A172 (cell line): ENCODE measurements around the gene METTL9. TPM values are rescaled to one million over a fixed set of nuclear protein-coding genes. Genes with fewer than 3 reads are reported as not detected.
"Not testable (repeated sequence)": the region's sequence is repeated elsewhere in the genome, so short reads cannot be mapped to it uniquely, and the experiment has no call there.

ENCODE experiments used
- DNase-seq: peaks from one replicate; pipeline ENCODE4 v3.0.0-alpha.2; 2015; ENCODE audit warnings: low spot score
- total RNA-seq: library from RNA; depleted of rRNA; stranded (reverse); fragments of >200 nt; shearing (Covaris generic); gene quantifications from 2 replicates; pipeline ENCODE4 v1.2.3, GENCODE V29; 2014

METTL9 gene
- total RNA-seq, 1 experiment from 2014 or later: 120 TPM

DNA sequence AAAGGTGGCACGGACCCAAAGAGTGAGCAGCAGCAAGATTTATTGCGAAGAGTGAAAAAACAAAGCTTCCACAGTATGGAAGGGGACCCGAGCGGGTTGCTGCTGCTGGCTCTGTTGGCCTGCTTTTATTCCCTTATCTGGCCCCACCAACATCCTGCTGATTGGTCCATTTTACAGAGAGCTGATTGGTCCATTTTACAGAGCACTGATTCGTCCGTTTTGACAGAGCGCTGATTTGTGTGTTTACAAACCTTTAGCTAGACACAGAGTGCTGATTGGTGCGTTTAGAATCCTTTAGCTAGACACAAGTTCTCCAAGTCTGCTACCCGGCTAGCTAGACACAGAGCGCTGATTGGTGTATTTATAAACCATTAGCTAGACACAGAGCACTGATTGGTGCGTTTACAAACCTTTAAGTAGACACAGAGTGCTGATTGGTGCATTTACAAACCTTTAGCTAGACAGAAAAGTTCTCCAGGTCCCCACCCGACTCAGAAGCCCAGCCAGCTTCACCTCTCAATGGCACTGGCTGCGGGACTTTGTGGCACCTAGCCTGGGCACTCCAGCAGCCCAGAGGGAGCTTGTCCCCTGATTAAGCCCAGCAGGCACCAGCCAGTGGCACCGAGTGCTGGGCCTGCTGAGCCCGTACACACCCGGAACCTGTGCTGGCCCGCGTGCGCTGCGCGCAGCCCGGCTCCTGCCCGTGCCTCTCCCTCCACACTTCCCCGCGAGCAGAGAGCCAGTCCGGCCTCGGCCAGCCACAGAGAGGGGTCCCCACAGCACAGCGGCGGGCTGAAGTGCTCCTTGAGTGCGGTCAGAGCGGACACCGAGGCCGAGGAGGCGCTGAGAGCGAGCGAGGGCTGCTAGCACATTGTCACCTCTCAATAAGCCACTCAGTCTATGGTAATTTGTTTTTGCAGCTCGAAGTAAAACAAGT lies 37.9 kb downstream of the METTL9 start:
- DNase-seq: no peak

DNA sequence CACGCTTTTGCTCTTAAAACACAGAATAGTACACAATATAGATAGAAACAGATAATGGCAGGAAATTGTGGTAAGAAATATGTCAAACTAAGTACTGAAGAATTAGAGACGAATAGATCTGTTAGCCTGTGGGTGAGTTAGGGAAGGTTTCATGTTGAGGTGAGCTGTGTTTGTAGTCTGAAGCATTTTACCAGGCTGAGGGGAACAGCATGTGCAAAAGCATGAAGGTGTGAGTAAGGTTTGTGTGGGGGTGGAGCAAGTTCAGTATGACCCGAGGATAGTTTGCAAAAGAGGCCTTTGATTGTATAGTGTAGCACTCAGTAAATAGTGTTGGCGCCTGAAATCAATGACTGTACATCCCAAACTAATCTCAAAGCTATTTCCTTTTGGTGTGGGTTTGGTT lies 39.2 kb downstream of the METTL9 start:
- no peak for DNase-seq

DNA sequence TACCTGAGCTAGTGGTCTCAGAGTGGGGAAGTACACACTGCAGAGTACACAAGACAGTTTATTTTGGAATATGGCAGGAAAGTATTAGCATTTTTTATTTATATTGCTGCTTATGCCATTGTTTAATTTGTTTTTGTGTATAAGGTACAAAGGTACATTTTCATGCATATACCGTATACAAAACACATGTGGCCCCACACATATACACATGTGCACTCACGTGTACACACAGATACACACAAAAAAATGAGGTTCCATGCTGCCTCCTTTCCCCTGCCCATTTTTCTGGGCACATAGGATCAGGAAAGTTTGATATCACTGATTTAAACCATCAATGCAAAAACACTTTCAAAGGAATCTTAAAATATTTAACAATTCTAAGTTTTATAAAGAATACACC lies 40.1 kb downstream of the METTL9 start:
- no peak for DNase-seq

DNA sequence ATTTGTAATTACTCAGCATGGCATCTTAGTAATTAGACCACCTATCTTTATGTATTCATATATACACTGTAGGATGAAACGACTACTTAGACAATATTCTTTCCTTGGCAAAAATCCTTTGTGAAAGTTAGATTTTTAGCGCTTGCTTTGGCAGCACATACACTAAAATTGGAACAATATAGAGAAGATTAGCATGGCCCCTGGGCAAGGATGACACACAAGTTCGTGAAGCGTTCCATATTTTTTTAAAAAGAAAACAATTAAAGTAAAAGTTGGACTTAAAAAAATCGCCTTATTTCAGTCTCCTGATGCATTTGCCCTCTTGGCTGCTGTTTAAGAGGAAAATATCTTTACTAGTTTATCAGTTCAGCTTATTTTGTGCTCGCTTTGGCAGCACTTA lies 42.5 kb downstream of the METTL9 start:
- DNase-seq: no peak

DNA sequence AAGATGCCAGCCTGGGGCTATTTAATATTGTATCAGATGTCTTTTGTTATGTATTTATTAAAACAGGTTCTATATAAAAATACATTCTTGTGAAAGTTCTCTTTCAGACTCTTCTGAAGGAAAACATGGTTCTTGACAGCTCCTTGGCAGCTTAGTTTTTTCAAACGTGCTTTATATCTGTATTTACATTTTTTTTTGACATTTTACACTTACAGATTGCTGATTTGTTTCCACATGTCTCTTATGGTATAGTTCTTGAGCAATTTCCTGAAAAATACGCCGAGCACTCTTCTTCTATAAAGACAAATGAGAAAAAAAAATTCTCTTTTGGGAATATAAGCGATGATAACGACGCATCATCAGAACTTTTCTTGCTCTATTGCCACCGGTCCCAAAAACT lies 43.5 kb downstream of the METTL9 start:
- no peak for DNase-seq

DNA sequence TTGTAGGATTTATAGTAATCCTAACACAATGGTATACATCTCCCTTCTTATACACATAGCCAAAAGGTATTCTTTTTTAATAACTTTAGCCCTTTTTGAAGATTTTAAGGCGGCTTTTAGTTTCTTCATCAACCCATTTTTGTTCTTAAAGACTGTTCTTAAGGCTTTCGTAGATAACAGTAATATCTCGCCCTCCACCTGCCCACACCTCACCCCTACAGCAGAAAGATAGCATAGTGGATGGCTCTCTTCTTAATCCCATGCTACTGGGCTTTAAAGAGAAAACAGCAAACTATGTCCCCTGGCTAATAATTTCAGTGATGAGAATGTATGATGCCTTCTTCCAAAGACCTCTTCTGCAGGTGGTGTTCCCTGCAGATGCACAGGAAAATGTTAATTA lies 44.4 kb downstream of the METTL9 start:
- DNase-seq: no peak

DNA sequence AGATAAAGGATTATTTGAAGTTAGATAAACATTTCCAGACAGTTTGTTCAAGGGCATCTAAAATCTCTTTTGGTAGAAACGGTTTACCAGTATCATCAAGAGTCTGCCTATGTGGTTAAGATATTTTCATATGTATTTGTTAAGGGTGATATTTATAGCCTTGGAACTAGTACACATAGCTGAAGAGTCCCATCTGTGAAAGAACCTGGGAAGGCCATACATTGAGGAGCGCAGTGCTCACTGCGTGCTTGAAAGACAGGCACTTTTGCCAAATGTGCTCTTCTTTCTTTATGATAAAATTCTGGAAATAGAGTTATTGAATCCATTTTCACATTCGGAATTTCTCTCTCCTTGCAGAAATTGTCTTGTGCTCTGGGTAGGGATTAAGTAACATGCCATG lies 45.3 kb downstream of the METTL9 start:
- DNase-seq: no peak

DNA sequence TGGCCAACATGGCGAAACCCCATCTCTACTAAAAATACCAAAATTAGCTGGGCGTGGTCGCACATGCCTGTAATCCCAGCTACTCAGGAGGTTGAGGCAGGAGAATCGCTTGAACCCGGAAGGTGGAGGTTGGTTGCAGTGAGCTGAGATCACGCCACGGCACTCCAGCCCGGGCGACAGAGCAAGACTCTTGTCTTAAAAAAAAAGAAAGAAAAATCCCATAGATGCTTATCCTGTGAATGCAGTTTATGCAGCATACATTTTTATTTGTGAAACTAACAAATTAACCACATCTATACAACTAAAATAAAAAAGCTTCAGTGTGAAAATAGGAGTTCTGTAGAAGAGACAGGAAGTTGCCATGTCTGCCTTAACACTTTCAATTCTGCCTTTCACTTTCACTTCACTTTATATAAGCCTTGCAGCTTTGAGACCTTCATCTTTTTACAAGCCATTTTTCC lies 45.9 kb downstream of the METTL9 start:
- no peak for DNase-seq

DNA sequence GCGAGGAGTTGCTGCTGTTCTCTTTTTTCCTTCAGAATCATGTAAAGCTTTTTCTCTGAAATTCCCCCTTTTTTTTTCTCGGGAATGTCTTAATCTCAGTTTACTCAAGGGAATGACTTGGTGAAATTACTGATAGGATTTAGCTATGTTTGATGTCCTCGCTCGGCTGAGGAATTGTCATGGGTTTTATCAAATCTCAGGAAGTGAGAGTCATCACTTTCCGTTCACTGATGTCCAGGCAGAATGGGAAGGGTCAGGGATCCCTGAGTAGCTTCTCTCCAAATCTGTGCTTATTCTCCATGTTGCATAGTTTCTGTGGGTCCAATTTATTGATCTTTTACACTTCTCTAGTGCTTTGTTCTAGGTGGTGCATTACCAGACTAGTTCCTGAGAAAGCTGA lies 46.7 kb downstream of the METTL9 start:
- DNase-seq: no peak

DNA sequence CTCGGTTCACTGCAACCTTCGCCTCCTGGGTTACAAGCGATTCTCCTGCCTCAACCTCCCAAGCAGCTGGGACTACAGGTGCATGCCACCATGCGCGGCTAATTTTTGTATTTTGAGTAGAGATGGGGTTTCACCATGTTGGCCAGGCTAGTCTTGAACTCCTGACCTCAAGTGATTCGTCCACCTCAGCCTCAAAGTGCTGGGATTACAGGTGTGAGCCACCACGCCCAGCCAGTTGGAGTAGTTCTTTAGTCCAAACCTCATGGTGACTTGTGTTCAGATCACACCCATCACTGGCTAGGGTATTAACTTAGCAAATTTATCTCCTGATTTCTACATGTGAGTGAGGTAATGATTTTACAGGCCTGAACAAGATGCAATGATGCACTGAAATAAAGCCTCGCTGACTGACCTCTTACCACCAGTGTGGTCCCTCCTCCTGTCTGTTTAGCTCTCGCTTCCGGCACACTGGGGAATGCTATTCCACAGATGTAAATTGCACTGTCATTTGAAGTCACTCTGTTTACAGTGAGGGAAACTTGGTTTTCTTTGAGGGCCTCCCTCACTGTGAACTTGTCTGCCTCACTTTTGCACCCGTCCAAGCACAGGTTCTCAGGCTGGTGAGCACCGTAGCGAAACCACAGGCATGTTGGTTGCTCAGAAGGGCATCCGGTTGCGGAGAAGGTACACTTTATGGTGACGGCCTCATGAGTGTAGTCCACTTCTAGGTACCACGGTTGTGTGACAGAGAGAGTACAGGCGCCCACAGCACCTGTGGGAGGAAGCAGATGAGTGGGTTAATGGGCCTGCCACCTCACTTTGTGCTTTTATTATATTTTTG lies 47.6 kb downstream of the METTL9 start:
- DNase-seq: no peak

DNA sequence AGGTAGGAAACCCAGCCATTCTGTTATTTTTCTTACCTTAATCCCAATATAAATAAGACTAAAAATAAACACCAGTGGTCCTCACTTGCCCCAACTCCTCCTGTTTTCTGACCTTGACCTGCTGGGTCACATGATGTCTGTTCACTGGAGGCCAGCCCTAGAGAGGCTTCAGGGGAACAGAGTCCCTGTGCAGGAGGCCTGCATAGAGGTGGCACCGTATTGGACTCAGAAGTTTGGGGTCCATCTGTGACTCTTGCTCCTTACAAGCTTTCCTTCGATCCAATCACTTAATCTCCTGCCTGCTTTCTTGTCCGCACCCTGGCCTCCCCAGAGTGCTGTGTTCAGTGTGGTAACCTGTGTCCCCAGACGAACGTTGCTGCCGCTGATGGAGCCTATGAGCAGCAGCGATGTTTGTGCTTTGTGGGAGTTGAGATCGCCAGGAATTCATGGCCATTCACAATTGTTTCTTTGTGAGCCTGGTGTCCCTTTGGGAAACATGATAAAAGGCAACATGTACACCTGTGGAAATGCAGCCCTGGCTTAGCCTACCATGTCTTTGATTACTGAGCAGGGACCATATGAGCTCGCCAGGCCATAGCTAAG lies 48.3 kb downstream of the METTL9 start:
- no peak for DNase-seq

DNA sequence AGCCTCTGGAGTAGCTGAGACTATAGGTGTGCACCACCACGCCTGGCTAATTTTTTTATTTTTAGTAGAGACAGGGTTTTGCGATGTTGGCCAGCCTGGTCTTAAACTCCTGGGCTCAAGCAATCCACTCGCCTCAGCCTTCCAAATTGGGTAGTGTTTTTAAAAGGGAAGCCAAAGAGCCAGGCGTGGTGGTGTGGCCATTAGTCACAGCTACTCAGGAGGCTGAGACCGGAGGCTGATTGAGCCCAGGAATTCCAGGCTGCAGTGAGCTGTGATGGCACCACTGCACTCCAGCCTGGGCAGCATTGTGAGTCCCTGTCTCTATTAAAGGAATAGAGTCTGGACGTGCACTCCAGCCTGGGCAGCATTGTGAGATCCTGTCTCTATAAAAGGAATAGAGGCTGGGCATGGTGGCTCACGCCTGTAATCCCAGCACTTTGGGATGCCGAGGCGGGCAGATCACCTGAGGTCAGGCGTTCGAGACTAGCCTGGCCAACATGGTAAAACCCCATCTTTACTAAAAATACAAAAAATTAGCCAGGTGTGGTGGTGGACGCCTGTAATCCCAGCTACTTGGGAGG lies 50.5 kb downstream of the METTL9 start:
- DNase-seq: not testable (repeated sequence)

DNA sequence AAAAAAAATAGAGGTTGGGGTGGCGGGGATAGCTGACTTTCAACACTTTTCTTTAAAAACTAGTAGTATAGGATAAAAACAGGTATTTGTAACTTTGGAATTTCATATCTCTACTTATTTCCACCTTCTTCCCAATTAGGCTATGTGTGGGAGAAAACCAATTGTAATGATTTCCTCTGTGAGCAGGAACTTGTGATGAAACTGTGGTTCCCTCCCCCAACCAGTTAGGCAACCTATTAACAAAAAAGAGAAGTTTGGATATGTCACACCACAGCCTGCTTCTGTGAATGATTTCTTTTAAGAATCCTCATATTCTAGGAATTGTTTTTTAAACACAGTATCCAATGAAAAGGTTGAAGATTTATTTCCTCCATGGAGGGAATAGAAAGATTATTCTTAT lies 51.1 kb downstream of the METTL9 start:
- DNase-seq: no peak

DNA sequence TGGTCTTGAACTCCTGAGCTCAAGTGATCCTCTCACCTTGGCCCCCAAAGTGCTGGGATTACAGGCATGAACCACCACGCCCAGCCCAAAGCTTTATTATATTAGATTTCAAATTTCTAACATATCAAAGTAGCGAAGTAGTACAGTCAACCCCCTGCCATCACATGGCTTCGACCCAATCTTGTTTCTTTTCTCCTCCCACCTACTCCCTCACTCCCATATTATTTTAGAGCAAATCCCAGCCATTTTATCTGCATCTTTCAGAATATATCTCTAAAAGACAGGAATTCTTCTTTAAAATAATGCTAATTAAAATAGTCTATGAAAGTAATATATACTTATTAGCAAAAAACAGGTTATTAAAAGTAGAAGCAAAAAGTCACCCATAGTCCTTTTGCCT lies 52.1 kb downstream of the METTL9 start:
- DNase-seq: no peak

DNA sequence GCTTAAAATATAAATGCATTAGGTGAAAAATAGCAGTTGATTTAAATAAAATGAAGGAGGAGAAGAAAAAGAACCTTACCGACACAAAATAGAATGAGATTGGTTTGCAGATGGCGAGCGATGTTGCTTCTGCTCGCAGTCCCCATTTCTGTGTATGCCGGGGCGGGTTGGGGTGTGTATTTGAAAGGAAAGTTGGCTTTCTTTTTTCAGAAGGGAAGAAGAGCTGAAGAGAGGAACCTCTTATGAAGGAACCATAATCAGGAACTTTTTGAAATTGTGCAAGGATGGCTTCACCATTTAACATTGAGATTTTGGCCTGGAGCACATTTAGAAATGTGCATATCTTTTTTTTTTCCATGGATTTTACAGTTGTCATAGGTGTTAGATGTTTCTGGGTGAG lies 53.1 kb downstream of the METTL9 start, which contains the start of gene IGSF6:
Gene IGSF6, minus strand, starts transcription at position 156 of the 400 bp plus-strand sequence. Its CDS starts 10 bp downstream, at position 146.
- no peak for DNase-seq

DNA sequence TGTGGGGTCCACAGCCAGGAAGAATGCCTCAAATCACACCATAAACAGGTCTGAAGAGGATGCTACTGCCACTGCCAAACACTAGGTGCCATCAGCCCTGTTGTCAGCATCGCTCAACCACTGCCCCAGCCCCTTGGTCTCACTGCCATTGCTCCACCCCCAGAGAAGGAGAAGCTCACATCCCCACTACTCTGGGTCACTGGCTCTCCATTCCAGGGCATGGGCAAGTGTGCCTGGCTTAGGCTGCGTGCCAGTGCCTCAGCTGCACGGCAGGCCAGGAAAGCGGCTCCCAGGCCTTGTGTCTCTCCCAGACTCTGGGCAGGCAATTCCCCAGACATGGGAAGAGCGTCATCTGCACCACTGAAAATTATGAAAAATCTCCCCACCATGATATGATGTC lies 54.2 kb downstream of the METTL9 start:
- DNase-seq: no peak

DNA sequence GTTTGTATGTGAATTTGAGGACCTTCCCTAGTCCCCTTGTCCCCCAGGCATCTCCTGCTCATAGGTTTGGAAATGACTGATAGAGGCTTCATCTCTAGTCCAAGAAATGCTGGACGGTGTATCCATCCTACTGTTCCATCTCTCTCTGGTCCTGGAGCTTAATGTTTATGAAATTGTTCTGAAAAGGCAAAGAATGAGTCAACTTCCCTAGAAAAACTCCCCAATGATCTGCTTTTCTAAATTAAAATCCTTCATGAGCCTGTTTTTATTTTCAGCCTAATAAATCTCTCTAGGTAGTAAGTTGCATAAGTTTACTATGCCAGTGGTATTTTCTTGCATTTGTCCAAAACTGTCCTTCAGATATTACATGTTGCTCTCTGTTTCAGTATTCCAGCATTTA lies 55.1 kb downstream of the METTL9 start:
- DNase-seq: no peak

DNA sequence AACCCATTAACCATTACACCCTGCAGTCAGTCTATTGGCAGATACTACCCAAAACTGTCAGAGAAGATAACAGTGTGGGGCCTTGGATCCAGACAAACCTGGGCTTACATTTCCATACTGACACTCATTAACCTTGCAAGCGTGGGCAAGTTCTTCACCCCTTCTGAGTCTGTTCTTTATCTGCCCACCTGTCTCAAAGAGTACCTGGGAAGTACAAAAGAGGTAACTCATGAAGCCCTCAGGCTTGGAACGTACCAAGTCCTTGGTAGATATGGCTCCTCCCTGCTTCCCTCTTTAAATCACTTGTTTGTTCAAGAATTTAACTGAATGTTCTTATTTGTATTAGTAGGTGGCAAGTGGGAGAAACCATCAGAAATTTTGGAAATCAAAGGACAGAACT lies 55.5 kb downstream of the METTL9 start:
- DNase-seq: no peak

DNA sequence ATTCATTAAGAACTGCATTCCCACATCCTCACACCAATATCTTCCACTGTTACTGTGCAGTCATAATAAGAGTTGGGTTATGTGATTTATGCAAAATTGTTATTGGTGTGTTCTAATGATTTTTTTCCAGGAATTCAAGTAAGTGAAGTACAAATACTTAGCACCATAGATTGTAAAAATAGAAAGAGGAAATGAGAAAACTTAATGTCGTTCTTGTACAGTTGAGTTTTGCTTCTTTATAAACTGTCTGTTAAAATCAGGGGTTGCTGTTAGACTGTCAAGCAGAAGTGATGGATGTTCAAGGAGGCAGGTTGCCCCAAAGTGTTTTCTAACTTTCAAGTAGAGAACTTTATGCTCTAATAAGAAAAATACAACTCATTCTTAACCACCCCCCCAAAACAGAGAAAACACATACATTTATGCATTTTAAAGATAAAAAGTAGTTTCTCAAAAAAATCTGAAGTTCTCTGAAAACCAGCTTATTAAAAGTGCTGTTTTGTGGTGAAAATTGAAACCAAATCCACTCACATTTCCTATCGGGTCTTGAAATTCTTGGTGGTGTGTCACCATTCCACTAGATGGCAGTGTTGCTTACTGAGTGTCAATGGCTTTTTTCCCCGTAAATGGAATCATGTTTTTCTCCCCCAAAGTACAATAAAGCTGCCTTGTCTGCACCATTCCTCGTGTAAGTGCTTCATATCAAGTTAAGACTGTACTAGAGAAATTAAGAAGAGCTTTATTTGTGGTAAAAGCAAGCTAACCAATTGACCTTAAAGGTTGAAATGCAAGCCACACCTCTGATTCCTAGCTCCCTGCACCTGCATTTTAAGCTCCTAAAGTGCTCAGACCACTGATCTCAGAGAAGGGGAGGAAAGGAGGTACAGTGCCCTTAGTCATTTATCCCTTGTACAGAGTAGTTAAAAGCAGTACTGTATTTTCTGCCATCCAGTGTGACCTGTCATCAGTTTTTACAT lies 57.7 kb downstream of the METTL9 start:
- peak; percentile 52 for DNase-seq

DNA sequence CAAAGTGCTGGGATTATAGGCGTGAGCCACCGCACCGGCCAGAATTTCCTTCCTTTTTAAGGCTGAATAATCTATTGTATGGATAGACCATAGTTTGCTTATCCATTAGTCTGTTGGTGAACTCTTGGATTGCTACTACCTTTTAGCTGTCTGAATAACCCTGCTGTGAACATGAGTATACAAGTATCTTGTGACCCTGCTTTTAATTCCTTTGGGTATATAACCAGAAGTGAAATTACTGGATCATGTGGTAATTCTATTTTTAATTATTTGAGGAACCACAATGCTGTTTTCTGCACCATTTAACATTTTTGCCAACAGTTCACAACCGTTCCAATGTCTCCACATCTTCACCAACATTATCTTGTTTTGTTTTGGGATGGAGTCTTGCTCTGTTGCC lies 59.7 kb downstream of the METTL9 start:
- no peak for DNase-seq
